Left lobe of liver (tissue), 2 donors: ENCODE results near the gene MEN1. TPM values are rescaled to one million over a fixed set of nuclear protein-coding genes. Genes with fewer than 3 reads are reported as not detected.

Experiments used
- ATAC-seq: fragments of 200-7000 bp; cut with Tn5 transposase; one replicate; pipeline ENCODE4 v1.9.1; 2020; ENCODE audit warnings: mild to moderate bottlenecking, moderate library complexity
- DNase-seq: peaks from one replicate; pipeline ENCODE4 v3.0.0-alpha.2; 2020; ENCODE audit warnings: low spot score
- total RNA-seq: library from RNA; stranded (reverse); gene quantifications from one replicate; pipeline ENCODE4 v1.2.1, GENCODE V29; 2021
- donor health status: DM: no; HTN: no; CAD: no; lungs with moderate emphysema.
- donor health status: DM: no; HTN: yes; CAD: no.

The MEN1 gene
- total RNA-seq, 1 donor from 2014 or later = 24.0 TPM

DNA sequence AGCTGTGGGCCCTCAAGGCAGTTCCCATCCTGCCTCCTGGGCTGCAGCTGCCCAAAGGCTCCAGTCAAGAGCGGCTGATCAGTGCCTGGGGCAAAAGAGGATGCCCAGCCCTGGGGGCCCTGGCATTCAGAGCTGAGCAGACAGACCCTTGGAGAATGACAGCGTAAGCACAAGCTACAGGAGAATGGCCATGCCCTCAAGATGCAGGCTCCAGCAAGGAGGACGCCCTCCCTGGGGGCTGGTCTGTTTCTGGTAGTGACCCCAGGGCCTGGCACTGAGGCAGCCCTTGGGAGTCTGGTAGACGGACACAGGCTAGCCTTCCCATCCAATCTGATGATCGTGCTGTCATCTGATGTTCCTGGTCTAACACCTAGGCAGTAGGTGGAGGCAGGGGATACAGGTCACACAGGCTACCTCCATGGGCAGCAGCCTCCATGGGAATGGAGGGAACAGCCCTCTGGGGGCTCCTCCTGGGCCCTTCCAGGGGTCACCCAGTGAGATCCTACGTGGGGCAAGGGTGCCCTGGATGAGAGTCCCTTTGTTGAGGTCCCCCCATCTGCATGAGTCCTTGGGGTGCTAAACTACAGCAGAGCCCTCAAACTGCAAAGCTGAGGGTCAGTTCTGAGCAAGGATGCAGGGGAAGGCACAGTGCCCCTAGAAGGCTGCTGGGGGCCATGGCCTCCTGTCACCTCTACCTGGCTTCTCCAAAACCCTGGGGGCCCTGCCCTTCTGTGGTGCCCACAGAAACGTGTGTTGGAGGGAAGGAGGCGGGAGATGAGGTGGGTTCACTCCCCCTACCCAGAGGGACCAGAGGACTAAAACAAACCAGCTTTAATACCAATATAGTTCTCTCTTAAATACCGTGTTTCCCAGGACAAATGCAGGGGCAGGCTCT is 21.8 kb downstream of the MEN1 start:
- DNase-seq (no peak), ATAC-seq (no peak)

DNA sequence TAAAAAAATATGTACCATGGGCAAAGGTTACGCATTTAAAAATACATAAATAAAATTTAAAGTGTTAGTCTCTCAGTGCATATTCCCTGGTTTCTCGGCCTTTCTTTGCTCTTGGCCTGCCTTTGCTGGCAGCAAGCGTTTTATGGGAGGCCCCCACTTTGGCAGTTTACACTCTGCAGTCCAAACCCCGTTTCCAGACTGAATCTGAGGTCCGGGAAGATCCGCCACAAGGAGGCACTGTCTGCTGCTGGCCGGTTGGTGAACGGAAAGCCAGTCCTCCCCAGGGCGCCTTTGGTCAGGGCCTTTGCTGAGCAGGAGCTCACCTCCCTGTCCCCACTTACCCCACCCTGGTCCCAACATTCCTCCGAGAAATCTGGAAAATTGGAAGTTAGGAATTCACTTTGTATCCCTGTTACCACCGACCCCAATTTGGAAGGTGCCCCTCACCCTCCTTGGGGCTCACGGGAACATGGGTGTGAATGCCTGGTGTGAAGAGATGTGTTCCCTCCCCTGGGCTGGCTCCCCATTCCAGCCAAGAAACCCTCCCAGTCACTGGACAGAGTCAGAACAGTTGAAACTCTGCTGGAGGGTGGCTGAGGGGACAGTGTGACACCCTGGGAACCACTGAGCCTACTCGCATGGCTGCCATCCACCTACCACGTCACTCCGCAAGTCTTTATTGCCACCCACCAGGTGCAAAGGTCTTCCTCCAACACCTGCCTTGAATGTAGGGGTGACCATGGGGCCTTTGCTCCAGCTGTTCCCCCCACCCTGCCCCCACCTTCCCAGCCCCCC is 22.6 kb downstream of the MEN1 start:
- ATAC-seq = peak; percentile 88
- DNase-seq = no peak

DNA sequence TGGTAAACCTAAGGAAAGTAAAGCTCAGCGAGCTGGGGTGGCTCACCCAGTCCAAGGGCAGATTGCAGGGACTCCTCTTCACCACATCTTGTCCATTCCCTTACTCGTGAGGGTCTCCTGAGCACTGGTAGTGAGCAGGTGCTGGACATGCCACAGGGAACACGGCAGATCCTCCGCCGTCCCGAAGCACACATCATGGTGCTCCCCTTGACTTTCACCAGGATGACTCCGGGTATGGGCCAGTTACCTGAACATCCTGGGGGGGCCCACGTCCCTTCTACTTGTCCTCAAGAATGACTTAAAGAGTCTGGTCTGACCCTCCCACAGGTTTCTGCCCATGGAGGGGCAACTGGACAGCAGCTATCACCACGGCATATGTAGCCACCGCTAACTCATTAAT is 24.0 kb downstream of the MEN1 start:
- no peak for ATAC-seq
- no peak for DNase-seq

DNA sequence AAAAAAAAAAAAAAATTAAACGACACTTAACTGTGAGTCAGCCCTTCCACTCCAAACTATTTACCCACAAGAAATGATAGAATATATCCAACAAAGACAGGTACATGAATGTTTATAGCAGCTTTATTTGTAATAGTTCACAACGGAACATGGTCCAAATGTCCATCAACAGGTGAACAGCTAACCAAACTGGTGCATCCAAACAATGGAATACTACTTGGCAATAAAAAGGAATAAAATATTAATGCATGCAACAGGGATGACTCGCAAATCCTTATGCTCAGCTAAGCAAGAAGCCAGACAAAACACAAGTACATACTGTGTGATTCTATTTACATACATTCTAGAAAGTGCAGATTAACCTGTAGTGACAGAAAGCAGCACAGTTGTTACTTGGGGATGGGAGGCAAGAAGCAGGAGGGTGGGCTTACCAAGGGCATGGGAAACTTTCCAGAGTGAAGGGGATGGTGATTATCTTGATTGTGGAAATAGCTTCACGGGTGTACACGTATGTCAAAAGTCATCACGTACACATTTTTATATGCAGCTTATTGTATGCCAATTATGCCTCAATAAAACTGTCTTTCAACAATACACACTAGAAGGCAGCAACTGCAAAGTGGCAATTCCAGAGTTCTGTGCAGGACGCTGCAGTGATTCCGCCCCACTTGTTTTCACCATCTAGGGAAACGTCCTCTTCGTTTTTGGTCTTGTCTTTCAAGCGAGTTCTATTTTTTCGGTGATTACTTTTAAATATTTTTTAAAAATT is 25.4 kb downstream of the MEN1 start:
- no peak for ATAC-seq
- DNase-seq = no peak

DNA sequence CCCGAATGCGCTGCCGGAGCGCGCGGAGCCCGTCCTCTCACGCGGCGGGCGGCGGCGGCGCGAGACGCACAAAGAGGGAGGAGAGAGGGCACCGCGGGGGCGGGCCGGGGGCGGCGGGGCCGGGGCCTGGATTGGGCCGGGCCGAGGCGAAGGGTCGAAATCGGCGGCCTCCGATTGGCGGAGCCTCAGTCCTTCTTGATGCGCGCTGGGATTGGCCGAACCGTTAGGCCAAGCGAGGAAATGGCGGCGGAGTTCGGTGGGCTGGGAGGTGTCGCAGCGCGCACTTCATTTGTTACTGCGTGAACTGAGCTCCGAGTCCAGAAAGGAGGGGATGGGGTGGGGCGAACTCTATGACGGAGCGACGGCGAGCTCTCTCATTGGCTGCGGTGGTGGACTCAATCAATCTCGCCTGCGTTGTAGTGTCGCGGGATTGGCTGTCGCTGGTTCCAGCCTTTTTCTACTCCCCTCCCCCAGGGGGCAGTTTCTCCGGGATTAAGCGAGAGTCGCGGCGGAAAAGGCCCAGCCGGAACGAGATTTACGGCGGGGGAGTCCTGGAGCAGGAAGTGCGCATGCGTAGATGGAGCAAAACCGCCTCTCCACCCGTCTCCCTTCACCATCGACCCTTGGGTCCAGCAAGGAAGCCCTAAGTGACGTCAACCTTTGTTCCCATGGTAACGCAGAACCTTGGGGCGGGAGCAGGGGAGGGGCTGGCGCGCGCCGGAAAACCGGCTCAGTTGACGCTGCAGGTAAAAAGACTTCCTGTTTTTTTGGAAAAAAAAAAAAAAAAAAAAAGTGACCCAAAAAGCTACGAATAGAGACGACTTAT is 31.7 kb downstream of the MEN1 start, which contains the start of gene SF1:
TSS of gene SF1 (minus strand) at position 70 of the 826 bp plus-strand sequence. CDS start 150 bp downstream, outside the sequence.
- ATAC-seq = peak; percentile 84
- peak; percentile 99 for DNase-seq

DNA sequence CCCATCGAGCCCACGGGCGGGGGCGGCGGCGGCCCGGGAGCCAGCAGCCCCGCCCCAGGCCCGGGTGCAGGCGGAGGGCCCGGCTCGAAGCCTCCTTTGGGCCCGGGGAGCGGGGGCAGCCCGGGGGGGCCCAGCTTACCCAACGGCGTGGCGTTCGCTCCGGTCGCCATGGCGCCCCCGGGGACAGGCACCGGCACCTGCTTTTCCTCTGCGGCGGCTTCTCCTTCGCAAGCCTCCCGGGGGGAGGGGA is 32.2 kb downstream of the MEN1 start:
- DNase-seq (no peak), ATAC-seq (peak; percentile 14)

DNA sequence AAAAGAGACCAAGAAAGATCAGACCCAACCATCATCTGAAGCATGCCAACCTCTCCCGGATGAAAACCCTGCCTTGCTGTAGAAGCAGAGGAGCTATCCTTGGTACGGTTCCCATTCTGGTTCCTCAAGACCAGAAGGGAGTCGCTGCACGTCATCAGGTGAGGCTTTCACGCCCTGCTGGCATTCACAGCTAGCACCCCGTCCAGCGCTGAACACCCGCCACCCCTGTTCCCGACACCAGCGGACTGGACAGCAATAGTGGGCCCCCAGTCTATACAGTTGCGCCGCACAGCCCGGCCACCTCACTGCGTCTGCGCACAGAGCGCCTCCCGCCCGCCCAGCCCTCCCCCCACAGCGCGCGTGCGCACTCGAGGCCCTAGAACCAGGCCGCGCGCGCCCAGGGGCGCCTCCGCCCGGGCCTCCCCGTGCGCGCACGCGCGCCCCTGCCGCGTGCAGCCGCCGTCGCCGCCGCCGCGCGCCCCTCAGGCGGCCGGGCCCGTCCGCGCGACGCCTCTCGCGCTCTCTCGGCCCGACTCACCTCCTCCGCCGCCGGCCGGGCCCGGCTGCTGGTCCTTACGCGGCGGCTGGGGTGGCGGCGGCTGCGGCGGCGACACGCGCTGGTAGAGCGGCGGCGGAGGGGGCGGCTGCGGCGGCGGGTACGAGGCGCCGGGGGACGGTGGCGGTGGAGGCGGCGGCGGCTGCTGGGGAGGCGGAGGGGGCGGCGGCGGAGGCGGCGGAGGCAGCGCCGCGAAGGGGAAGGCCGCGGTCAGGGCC is 32.7 kb downstream of the MEN1 start:
- DNase-seq (peak; percentile 84), ATAC-seq (peak; percentile 38)

DNA sequence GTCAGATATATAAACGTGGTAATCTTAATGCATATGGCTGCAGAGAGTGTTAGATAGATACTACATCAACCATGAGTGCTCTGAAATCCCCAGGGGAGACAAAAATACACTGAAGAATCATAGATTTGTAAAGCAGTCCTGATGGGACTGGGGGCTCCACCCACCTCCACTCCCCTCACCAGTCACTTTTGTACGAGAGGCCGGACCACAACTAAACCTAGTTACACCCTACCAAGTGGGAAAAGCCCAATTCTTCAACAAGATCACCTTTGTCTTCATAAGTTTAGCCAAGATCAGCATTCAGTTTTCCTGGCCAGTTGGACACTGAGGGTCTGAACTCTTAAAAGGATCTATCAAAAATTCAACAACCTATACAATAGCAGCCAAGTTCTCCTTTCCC is 33.5 kb downstream of the MEN1 start:
- DNase-seq = no peak
- ATAC-seq = no peak

DNA sequence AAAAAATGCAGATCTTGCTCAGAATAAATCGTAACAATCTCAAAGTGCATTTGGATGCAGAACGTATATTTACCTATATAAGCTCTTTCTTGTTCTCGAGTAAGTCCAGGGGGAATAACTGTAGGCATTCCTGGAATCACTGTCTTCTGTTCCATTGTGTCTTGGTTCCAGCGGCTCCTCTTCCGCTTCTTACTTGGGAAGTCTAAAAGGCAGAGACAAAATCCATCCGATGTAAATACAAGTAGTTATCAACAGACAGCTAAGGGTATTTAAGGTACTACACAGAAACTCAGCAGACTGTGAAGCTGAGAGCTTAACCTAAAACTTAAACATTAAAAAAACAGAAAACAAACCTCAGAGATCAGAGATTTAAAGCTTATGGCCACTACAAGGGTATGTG is 33.9 kb downstream of the MEN1 start:
- no peak for ATAC-seq
- no peak for DNase-seq

DNA sequence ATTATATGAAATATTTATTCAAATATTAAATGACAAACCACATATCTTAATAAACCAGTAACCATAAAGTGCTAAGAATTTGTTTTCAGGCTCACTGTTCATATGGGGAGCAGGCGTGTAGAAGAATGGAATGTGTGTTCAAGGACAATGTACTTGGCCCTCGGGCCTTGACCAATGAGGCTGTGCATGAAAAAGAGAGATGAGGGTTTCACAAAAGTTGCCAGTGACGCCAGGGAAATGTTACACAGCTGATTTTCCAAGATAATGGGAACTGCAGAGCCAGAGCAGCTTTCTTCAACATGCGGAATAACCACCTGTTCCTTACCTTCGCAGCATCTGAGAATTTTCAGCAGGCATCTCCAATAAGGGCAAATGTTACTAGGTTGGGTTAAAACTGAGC is 36.2 kb downstream of the MEN1 start:
- DNase-seq (no peak), ATAC-seq (no peak)

DNA sequence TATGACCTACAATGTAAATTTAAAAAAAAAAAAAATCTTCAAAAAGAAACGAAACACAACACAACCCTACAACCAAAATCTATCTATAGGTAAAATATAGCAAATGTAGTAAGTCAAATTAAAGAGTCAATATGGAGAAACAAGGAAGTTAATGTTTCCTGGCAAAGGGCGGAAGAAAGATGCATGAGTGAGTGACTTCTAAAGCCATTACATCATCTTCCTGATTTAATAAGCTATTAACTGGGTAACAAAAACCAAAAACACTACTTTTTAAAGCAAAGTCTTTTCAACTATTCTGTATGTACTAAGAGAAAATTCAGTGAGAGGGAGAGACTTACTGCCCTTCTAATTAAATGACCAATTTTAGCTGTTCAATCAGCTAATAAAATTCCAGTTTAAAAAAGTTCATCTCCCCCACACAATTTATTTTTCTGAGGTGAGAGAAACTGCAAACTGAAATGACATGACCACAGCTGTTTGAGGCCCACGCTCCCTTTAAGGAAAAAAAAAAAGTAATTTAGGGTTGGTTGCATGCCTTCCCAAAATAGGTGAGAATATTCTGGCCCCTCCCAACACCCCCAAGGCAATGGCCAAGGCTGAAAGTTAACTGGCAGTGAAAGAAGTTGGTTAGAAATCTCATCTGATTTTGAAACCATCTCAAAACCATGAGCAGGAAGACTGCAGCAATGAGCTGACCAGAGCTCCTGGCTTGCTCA is 37.9 kb downstream of the MEN1 start:
- no peak for DNase-seq
- no peak for ATAC-seq

DNA sequence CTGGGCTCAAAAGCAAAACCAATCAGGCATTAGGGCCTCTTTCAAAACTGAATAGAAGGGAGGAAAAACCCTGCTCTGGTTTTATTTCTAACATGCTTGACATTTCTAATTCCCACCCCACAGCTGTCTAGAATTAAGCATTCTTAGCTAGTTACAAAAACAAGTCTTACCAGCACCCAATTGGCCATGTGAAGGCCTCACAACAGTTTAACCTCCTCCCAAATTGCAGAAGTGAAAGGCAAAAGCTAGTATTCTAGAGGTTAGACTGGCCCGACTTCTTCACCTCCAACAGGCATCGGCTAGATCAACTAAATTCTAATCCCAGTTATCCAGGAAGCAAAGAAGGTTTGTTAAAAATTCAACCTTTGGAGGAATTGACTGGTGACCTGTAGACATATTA is 38.5 kb downstream of the MEN1 start:
- ATAC-seq (no peak), DNase-seq (no peak)

DNA sequence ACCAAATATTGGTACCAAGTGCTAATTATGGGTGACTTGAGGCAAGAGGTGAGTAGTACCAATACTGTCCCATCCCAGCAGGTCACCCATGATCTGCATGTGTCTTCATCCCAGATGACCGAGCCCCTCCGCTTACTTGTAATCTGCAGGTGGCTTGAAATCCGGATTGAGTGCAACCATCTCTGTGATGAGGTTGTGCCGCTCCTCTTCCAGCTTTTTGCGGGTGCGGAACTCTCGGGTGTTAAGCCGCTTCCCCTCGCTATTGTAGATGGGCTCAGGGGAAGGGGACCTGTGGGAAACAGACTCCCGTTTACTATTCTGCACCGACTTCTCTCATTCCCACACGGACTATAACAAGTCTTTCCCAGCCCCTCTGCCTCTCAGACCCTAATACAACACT is 40.2 kb downstream of the MEN1 start:
- no peak for ATAC-seq
- DNase-seq = no peak

DNA sequence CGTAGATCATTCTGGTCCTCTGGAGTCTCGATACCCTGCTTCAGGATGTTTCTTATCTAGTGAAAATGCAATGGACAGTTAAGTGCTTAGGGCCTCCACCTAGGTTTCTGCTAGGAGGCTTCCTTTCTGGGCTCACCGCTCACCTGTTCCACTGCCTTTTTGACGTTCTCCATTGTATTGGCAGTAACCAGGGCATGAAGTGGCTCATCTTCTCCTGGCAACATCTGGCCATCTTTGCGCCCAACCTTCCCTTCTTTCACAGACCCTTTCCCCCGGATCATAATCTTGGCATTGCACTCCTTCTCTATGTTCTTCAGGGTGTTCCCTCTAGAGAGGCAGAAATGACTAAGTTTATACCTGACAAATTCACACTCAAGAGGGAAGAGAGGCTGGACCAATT is 41.1 kb downstream of the MEN1 start:
- ATAC-seq (no peak), DNase-seq (no peak)

DNA sequence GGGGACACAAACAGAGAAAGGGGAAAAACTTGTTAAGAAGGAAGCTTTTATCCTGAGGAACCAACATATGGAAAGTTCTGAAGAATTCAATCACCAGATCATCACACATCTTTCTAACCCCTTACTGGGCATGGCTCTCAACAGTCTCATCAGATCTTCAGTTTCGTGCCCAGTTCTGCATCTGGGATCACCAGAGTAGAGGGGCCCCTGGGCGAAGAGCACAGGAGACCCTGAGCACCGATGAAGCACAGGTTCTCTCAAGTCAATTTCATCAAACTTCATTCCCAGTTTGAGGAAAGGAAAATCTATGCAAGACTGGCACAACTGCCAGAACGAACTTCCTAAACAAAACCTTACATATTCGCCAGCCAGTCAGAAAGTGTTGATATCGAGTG is 42.1 kb downstream of the MEN1 start:
- no peak for DNase-seq
- ATAC-seq = no peak

DNA sequence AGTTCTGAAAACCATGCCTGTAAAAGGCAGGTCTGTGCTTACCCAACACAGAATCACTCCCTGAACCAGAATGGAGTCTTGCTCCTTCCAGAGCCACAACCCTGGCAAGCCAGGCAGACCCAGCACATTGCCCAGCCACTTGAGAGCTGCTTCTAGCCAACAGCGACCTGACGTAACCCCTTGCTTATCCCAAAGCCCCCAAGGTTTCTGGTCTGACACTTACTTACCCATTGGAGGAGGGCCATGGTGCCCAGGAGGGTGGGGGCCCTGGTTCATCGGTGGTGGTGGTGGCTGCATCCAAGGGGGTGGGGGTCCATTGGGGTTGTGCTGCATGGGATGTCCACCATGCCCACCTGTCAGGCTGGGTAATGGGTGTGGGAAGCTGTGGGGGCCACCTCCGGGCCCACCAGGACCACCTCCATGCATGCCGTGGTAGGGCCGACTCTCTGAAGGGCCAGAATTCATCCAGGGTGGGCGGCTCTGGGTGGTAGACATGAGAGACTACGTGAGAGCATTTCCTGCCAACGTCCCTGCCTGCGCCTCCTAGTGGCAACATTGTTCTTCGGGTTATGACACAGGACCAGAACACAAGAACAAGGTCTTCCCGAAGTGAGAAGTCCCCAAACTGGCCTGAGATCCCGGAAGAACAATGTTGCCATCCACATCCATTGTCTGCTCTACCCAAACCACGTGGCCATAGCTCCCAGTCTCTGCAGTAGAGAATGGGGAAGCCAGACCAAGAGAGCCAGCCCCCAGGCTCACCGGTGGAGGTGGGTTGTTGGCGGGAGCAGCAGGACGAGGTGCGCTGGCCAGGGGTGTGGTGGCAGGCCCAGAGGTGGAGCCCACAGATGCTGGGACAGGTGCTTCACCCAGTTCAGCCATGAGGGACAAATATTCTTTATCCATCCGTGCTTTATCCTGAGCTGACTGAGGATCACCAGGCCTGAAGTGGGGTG is 42.7 kb downstream of the MEN1 start:
- ATAC-seq = peak; percentile 58

DNA sequence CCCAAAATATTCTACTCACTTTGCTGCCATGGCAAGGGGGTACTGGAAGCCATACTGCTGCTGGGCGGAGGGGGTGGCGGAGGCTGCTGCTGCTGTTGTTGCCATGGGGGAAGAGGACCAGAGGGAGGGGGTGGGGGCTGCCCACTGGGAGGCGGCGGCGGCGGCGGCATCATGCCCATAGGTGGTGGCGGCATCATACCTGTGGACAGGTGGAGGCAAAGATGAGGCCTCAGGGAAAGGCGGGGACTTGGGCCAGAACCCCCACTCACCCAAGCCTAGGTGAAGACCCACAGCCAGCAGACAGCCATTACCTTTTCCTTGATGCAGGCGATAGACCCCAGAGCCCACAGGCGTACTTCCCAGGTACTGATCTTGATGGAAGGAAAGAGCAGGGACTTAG is 43.5 kb downstream of the MEN1 start:
- ATAC-seq (no peak), DNase-seq (no peak)

More for the DNA sequence above, 42.7 kb downstream of the MEN1 start:
- DNase-seq = no peak
